Measurements from ENCODE around the gene SETD4.

- TF ChIP-seq NR2F2 (IDR thresholded peaks at IDR 0.05; ENCODE audit: borderline replicate concordance, low read depth) (no peak), MZF1 (CRISPR knock-in tag; IDR thresholded peaks at IDR 0.05; ENCODE audit: borderline replicate concordance) (no peak), SKI (IDR thresholded peaks at IDR 0.05; ENCODE audit: partially characterized antibody) (no peak), ZNF232 (CRISPR knock-in tag; IDR thresholded peaks at IDR 0.05; ENCODE audit: borderline replicate concordance) (no peak), IRF2 (CRISPR knock-in tag; IDR thresholded peaks at IDR 0.05) (no peak), EP300 (IDR thresholded peaks at IDR 0.05; ENCODE audit: low read depth in 2 of 2, low read length in 2 of 2) (no peak), EP300 (CRISPR knock-in tag; IDR thresholded peaks at IDR 0.05; ENCODE audit: borderline replicate concordance) (no peak), SMARCC2 (IDR thresholded peaks at IDR 0.05) (no peak), ADNP (CRISPR knock-in tag; IDR thresholded peaks at IDR 0.05) (no peak), YY1 (IDR thresholded peaks at IDR 0.05; ENCODE audit: insufficient read depth, insufficient replicate concordance, low read depth, low read length) (no peak), ZNF589 (CRISPR knock-in tag; conservative IDR thresholded peaks at IDR 0.05) (no peak), SP2 (CRISPR knock-in tag; IDR thresholded peaks at IDR 0.05) (no peak), POLR2AphosphoS5 (IDR thresholded peaks at IDR 0.05; ENCODE audit: low read depth, low read length) (no peak), CTCF (CRISPR knock-in tag; IDR thresholded peaks at IDR 0.05) (no peak), REST (IDR thresholded peaks at IDR 0.05; ENCODE audit: borderline replicate concordance in 1 of 2, low read depth in 1 of 2, low read length in 2 of 2) (no peak)
Observed at GRCh38 chr21:36045993-36046392, 14.3 kb downstream of the SETD4 start.

Measured in HepG2 (cell line).